GM12878 (cell line): ENCODE data around the gene CHPF2. TPM values are rescaled to one million over a fixed set of nuclear protein-coding genes. Genes with fewer than 3 reads are reported as not detected.
A peak's percentile ranks its signal among the peaks of the same experiment; 100 is the strongest.

ENCODE experiments used
- ATAC-seq: fragments of 200-7000 bp; cut with Tn5 transposase; 3 replicates; pipeline ENCODE4 v1.9.1; 2020; ENCODE audit warnings: mild to moderate bottlenecking, moderate library complexity
- BruUV-seq: library from RNA; stranded (reverse); fragments of 400-500 nt; replicated peaks from 2 replicates; lab custom pipeline; 2021; lab: Mats Ljungman, UMichigan
- CTCF ChIA-PET: fragments of 300-600 bp; sonication (Branson Sonifier 250); formaldehyde crosslinking; extraction: SDS; loops from one replicate; lab custom pipeline; 2021; ENCODE audit warnings: inconsistent platforms; lab: Yijun Ruan, JAX
- POLR2A ChIA-PET: fragments of 350-600 bp; formaldehyde crosslinking; extraction: SDS; loops from one replicate; lab custom pipeline; 2021; ENCODE audit warnings: inconsistent platforms; lab: Charles Lee
- RAD21 ChIA-PET: fragments of 300-600 bp; sonication (Branson Sonifier 250); formaldehyde crosslinking; loops from one replicate; lab custom pipeline; 2023; ENCODE audit warnings: antibody characterized with exemption; ENCODE audit not compliant: unreplicated experiment; lab: Charles Lee
- SMC1A ChIA-PET: fragments of 300-600 bp; sonication (Branson Sonifier 250); formaldehyde crosslinking; loops from one replicate; lab custom pipeline; 2023; ENCODE audit not compliant: unreplicated experiment, uncharacterized antibody; lab: Charles Lee
- DNase-seq: peaks from one replicate; pipeline ENCODE4 v3.0.0-alpha.2; 2011; ENCODE audit warnings: low read depth, low spot score
- FAIRE-seq: peaks from 3 replicates; lab custom pipeline; 2011; peaks lifted over from hg19 to GRCh38; lab: Jason Lieb, UNC
- H2AFZ ChIP-seq: 2 replicates; pipeline ENCODE4 v1.6.0; 2011; ENCODE audit warnings: low read depth, low read length, control low read depth; ENCODE audit not compliant: control insufficient read depth
- H3K27ac ChIP-seq: 2 replicates; pipeline ENCODE4 v1.5.1; 2011; ENCODE audit warnings: control low read depth; ENCODE audit not compliant: control insufficient read depth, insufficient read depth
- H3K27me3 ChIP-seq, 2 experiments: replicated peaks in 1 of 2; 2 replicates each; pipeline versions ENCODE4 v1.6.0 to v1.6.1; 2011; ENCODE audit warnings: low read length in 1 of 2; ENCODE audit not compliant: control insufficient read depth in 2 of 2, insufficient read depth in 2 of 2
- H3K36me3 ChIP-seq, 2 experiments: 2 replicates each; pipeline ENCODE4 v1.5.1; 2011; ENCODE audit warnings: low read length in 1 of 2; ENCODE audit not compliant: control insufficient read depth in 2 of 2, insufficient read depth in 2 of 2
- H3K4me1 ChIP-seq: 2 replicates; pipeline ENCODE4 v1.6.1; 2011; ENCODE audit warnings: mild to moderate bottlenecking, low read length, moderate library complexity, mixed read lengths; ENCODE audit not compliant: control insufficient read depth, insufficient read depth
- H3K4me2 ChIP-seq: 2 replicates; pipeline ENCODE4 v1.6.0; 2011; ENCODE audit warnings: control low read depth; ENCODE audit not compliant: control insufficient read depth, insufficient read depth
- H3K4me3 ChIP-seq: fragments of 200-600 bp; sonication (generic); 2 replicates; pipeline ENCODE4 v1.5.1; 2016
- H3K79me2 ChIP-seq: 2 replicates; pipeline ENCODE4 v1.6.0; 2011; ENCODE audit warnings: low read length; ENCODE audit not compliant: control insufficient read depth, insufficient read depth
- H3K9ac ChIP-seq: 2 replicates; pipeline ENCODE4 v1.8.0; 2011; ENCODE audit warnings: low read length, control low read depth, mixed read lengths; ENCODE audit not compliant: control insufficient read depth, insufficient read depth
- H3K9me3 ChIP-seq: replicated peaks from 3 replicates; pipeline ENCODE4 v1.5.1; 2011; ENCODE audit warnings: mild to moderate bottlenecking, low read length; ENCODE audit not compliant: control insufficient read depth, insufficient read depth
- H4K20me1 ChIP-seq: 2 replicates; pipeline ENCODE4 v1.6.0; 2011; ENCODE audit not compliant: control insufficient read depth, insufficient read depth
- BMI1 ChIP-seq: fragments of 450-650 bp; IDR thresholded peaks from 2 replicates; pipeline ENCODE4 v1.6.1; 2016; ENCODE audit warnings: mild to moderate bottlenecking, moderate library complexity, borderline replicate concordance
- EGR1 ChIP-seq, 2 experiments: IDR thresholded peaks; 1 replicate in 1 of 2; 2 replicates in 1 of 2; pipeline ENCODE4 v1.6.1; 2011 to 2012; ENCODE audit warnings: low read depth in 2 of 2, low read length in 2 of 2, borderline replicate concordance in 1 of 2, mild to moderate bottlenecking in 1 of 2, moderate library complexity in 1 of 2
- GATAD2B ChIP-seq: fragments of 450-650 bp; conservative IDR thresholded peaks from 2 replicates; pipeline ENCODE4 v1.6.1; 2017; ENCODE audit warnings: low read depth, mild to moderate bottlenecking, moderate library complexity
- IRF3 ChIP-seq: fragments of 450-650 bp; IDR thresholded peaks from 2 replicates; pipeline ENCODE4 v1.6.1; 2014; ENCODE audit warnings: mild to moderate bottlenecking
- JUNB ChIP-seq: IDR thresholded peaks from 2 replicates; pipeline ENCODE4 v1.6.1; 2016; ENCODE audit warnings: antibody characterized with exemption, mild to moderate bottlenecking
- PML ChIP-seq: IDR thresholded peaks from 2 replicates; pipeline ENCODE4 v1.6.1; 2012; ENCODE audit warnings: low read length, inconsistent platforms
- SUPT20H ChIP-seq: IDR thresholded peaks from 2 replicates; pipeline ENCODE4 v1.6.1; 2011; ENCODE audit warnings: low read depth, mild to moderate bottlenecking, low read length, moderate library complexity, borderline replicate concordance; ENCODE audit not compliant: control insufficient read depth
- YY1 ChIP-seq: IDR thresholded peaks from 2 replicates; pipeline ENCODE4 v1.6.1; 2011; ENCODE audit warnings: low read depth, mild to moderate bottlenecking, low read length
- whole genome bisulfite sequencing: methylation state at CpG from one replicate; pipeline ENCODE4 v1.1.6; 2016; ENCODE audit warnings: low lambda C conversion rate; ENCODE audit not compliant: insufficient replicate concordance, insufficient coverage; ENCODE audit errors: missing lambda C conversion rate; 5-methylcytosine and 5-hydroxymethylcytosine counted together
- in situ Hi-C: fragments of 300-500 bp; cut with MboI; formaldehyde crosslinking; loops from 9 replicates; pipeline ENCODE4 v1.14.3; 2018; ENCODE audit warnings: mixed read lengths
- intact Hi-C: fragments of 100-400 bp; cut with micrococcal nuclease; formaldehyde crosslinking; loops from one replicate; pipeline ENCODE4 v1.14.2; 2022; ENCODE audit not compliant: unreplicated experiment
- polyA plus RNA-seq, 11 experiments: library from polyadenylated mRNA; depleted of rRNA in 4 of 11; unstranded in 6 of 11; stranded (reverse) in 5 of 11; fragments of >200 nt; fragmentation: Nextera tagmentation in 4 of 11; fragmentation: Illumina TruSeq in 1 of 11; extraction: Ambion mirVana in 4 of 11; extraction: Trizol in 1 of 11; gene quantifications; 1 replicate in 1 of 11; 2 replicates in 10 of 11; pipeline versions ENCODE4 v1.2.1 to v1.2.3, GENCODE V29; 2011 to 2016; ENCODE audit warnings: inconsistent platforms in 2 of 11, missing spikeins in 2 of 11, low read depth in 1 of 11
- total RNA-seq, 4 experiments: library from RNA; depleted of rRNA in 3 of 4; stranded (reverse); fragments of >200 nt in 3 of 4; fragmentation: Illumina TruSeq in 1 of 4; extraction: Trizol in 1 of 4; gene quantifications; 2 replicates each; pipeline versions ENCODE4 v1.2.1 to v1.2.3, GENCODE V29; 2013 to 2021

The CHPF2 gene
- total and polyA plus RNA-seq, 10 of the 15 experiments (the other 5 are each of a cell fraction or from before 2014, with no cell fraction given) = 0.23 to 33.1 (median 11.5) TPM

- in situ Hi-C loops = no loop called here
- ChIA-PET POLR2A (no interaction called here), CTCF (interaction anchor here (1.1 kb wide), 1 partner anchor 33 kb away, joined by 3 read pairs; no protein-coding TSS in a partner anchor), SMC1A (no interaction called here), RAD21 (no interaction called here)
- DNase-seq = no peak
- FAIRE-seq = no peak
- intact Hi-C loops = no loop called here
- BruUV-seq = no TSS peak
- Histone ChIP-seq H3K4me3 (no peak overlapping the region), H3K4me1 (no peaks in the 10 kb centered on the region), H3K9me3 (no peaks in the 10 kb centered on the region), H4K20me1 (peaks cover 4% of the 10 kb centered on the region; the same call in 1 of the 2 replicates), H3K27ac (no peak overlapping the region), H3K36me3 (no peaks in the 10 kb centered on the region), H3K27me3 (peaks cover 0 to 4% of the 10 kb centered on the region in 2 experiments; a peak in 3 of 4 replicates), H3K4me2 (peak overlapping the region; percentile 15; the same call in 1 of the 2 replicates), H3K9ac (no peak overlapping the region), H3K79me2 (no peaks in the 10 kb centered on the region), H2AFZ (no peak overlapping the region; the same call in 1 of the 2 replicates)
- ATAC-seq = peak; percentile 72
- TF ChIP-seq YY1 (0 out of 2 replicates have a peak, but pooled peaks have one; percentile 57), PML (no peak), JUNB (peak; percentile 96), SUPT20H (0 out of 2 replicates have a peak, but pooled peaks have one; percentile 3), EGR1 (IDR thresholded peaks at IDR 0.05; ENCODE audit: borderline replicate concordance in 1 of 2, low read depth in 2 of 2, low read length in 2 of 2) (peak in 1 of 2 experiments; percentile 85; a peak in 2 of 3 replicates), GATAD2B (no peak), IRF3 (no peak), BMI1 (no peak)
- WGBS = 5% methylated on average over 44 of the region's 63 CpGs
These were observed 44.6 kb downstream of the CHPF2 start for GRCh38 chr7:151276666-151277590.
